ENCODE data around the gene CNIH1. TPM values are rescaled to one million over a fixed set of nuclear protein-coding genes. Genes with fewer than 3 reads are reported as not detected.

The CNIH1 gene
- total RNA-seq (100 to 1,000 TPM in 7 of 9 donors, 10 to 100 TPM in 2; 56.4 to 173 (median 106) TPM), polyA plus RNA-seq (100 to 1,000 TPM in 1 of 3 donors, 10 to 100 TPM in 2; 24.5 to 328 (median 30.6) TPM)
- long read RNA-seq, donor 1, full-length matches to known transcripts: 120 of 150 reads
- long read RNA-seq, donor 1, partial matches to known transcripts: 30 of 150 reads
- long read RNA-seq, donor 1, other reads (novel, unspliced or antisense): 0 of 150 reads
- long read RNA-seq, donor 2, full-length matches to known transcripts: 67 of 67 reads
- long read RNA-seq, donor 2, partial matches to known transcripts: 0 of 67 reads
- long read RNA-seq, donor 2, other reads (novel, unspliced or antisense): 0 of 67 reads
- long read RNA-seq, donor 3, full-length matches to known transcripts: 102 of 102 reads
- long read RNA-seq, donor 3, partial matches to known transcripts: 0 of 102 reads
- long read RNA-seq, donor 3, other reads (novel, unspliced or antisense): 0 of 102 reads
- long read RNA-seq, donor 4, full-length matches to known transcripts: 56 of 60 reads
- long read RNA-seq, donor 4, partial matches to known transcripts: 0 of 60 reads
- long read RNA-seq, donor 4, other reads (novel, unspliced or antisense): 4 of 60 reads
- long read RNA-seq, donor 5, full-length matches to known transcripts: 91 of 99 reads
- long read RNA-seq, donor 5, partial matches to known transcripts: 3 of 99 reads
- long read RNA-seq, donor 5, other reads (novel, unspliced or antisense): 5 of 99 reads
- long read RNA-seq, donor 6, full-length matches to known transcripts: 37 of 40 reads
- long read RNA-seq, donor 6, partial matches to known transcripts: 1 of 40 reads
- long read RNA-seq, donor 6, other reads (novel, unspliced or antisense): 2 of 40 reads
- long read RNA-seq, donor 7, full-length matches to known transcripts: 60 of 65 reads
- long read RNA-seq, donor 7, partial matches to known transcripts: 5 of 65 reads
- long read RNA-seq, donor 7, other reads (novel, unspliced or antisense): 0 of 65 reads
- long read RNA-seq, donor 8, full-length matches to known transcripts: 112 of 117 reads
- long read RNA-seq, donor 8, partial matches to known transcripts: 5 of 117 reads
- long read RNA-seq, donor 8, other reads (novel, unspliced or antisense): 0 of 117 reads
- long read RNA-seq, donor 9, full-length matches to known transcripts: 75 of 101 reads
- long read RNA-seq, donor 9, partial matches to known transcripts: 26 of 101 reads
- long read RNA-seq, donor 9, other reads (novel, unspliced or antisense): 0 of 101 reads
- long read RNA-seq, donor 10, full-length matches to known transcripts: 36 of 36 reads
- long read RNA-seq, donor 10, partial matches to known transcripts: 0 of 36 reads
- long read RNA-seq, donor 10, other reads (novel, unspliced or antisense): 0 of 36 reads

- Histone ChIP-seq H3K36me3 (replicated peaks in 1 of 2) (no peaks in the 10 kb centered on the region), H3K4me3 (peak within 1 kb of the TSS in 3 of 4 donors; percentile 46 to 87 (median 50)), H3K27ac (peak within 1 kb of the TSS in 4 of 5 donors; percentile 85 to 99 (median 94)), H3K4me1 (replicated peaks in 1 of 2) (peaks cover 13 to 19% of the 10 kb centered on the region in 2 donors), H3K9me3 (replicated peaks in 1 of 3) (no peaks in the 10 kb centered on the region), H3K27me3 (no peaks in the 10 kb centered on the region)
- DNase-seq: peak; percentile 89 to 96 (median 93)
- intact Hi-C loops (cut with DNase I): no loop called here
- 0 to 1% (median 0%) methylated on average over 23 to 100 of the region's 100 CpGs for WGBS, 4 donors
- peak; percentile 30 to 65 for TF ChIP-seq POLR2A (IDR thresholded peaks at IDR 0.05)
- TF ChIP-seq, protein P1, sequence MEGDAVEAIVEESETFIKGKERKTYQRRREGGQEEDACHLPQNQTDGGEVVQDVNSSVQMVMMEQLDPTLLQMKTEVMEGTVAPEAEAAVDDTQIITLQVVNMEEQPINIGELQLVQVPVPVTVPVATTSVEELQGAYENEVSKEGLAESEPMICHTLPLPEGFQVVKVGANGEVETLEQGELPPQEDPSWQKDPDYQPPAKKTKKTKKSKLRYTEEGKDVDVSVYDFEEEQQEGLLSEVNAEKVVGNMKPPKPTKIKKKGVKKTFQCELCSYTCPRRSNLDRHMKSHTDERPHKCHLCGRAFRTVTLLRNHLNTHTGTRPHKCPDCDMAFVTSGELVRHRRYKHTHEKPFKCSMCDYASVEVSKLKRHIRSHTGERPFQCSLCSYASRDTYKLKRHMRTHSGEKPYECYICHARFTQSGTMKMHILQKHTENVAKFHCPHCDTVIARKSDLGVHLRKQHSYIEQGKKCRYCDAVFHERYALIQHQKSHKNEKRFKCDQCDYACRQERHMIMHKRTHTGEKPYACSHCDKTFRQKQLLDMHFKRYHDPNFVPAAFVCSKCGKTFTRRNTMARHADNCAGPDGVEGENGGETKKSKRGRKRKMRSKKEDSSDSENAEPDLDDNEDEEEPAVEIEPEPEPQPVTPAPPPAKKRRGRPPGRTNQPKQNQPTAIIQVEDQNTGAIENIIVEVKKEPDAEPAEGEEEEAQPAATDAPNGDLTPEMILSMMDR (IDR thresholded peaks at IDR 0.05): peak; percentile 71 to 95 (median 90)
Observed at GRCh38 chr14:54440873-54441868, at the start of gene CNIH1. CNIH1 (minus strand) TSS chr14:54441374; CDS start chr14:54441327, 47 bp downstream.

DNA sequence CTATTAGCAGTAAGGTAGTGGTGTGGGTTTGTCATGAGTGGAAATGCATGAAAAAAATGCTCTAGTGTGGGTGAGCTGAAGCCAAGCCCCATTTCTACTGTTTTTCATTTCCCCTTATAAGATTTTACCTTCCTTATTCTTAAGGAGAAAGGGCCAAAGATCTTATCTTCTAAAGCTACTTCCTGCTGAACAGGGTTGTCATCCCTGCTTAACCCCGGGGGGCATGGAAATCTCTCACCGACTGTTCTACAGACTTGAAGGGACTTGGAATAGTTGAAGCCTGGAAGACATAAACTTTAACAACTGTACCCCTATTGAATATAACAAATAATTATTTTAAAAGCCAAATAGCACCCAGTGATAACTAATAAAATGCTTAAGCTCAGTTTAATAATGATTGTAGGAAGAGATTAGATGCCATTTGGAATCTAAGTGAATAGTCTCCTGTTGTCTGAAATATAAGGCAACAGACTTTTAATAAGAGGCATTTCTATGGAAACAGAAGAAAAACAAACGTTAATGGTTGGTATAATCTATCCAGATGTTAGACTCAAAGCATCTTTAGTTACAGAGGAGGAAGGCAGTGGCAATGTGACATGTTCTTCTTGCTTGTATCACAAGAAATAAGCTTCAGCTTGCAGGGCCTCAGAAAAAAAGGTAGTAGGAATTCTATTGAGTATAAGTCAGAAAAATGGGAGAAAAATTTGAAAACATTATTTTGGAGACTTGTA, 49.4 kb upstream of the CNIH1 start:
- intact Hi-C loops (cut with DNase I): no loop called here
- WGBS, 4 donors: 43 to 55% (median 52%) methylated on average over 3 of the region's 3 CpGs
- no peak for DNase-seq
- Histone ChIP-seq H3K27ac (no peak overlapping the region), H3K36me3 (replicated peaks in 1 of 2) (no peaks in the 10 kb centered on the region), H3K27me3 (no peaks in the 10 kb centered on the region), H3K4me1 (replicated peaks in 1 of 2) (peaks cover 0 to 33% of the 10 kb centered on the region in 2 donors), H3K9me3 (replicated peaks in 1 of 3) (no peaks in the 10 kb centered on the region), H3K4me3 (no peak overlapping the region)
- no peak for TF ChIP-seq POLR2A (IDR thresholded peaks at IDR 0.05)
- TF ChIP-seq, protein P1 (IDR thresholded peaks at IDR 0.05): no peak
